LNCaP clone FGC (cell line): ENCODE data around the gene COL12A1.

ENCODE experiments used
- DNase-seq: peaks from one replicate; pipeline ENCODE4 v3.0.0-alpha.2; 2011; ENCODE audit warnings: low read depth
- H3K4me3 ChIP-seq: 2 replicates; pipeline ENCODE4 v1.5.1; 2011; ENCODE audit warnings: mild to moderate bottlenecking, low read depth, low read length, control low read depth
- TF ChIP-seq, protein P1 (sequence below): IDR thresholded peaks from 2 replicates; pipeline ENCODE4 v1.5.1; 2012; ENCODE audit warnings: mild to moderate bottlenecking; ENCODE audit not compliant: control insufficient read depth, insufficient read depth; ENCODE audit errors: extremely low read depth

The COL12A1 gene

DNA sequence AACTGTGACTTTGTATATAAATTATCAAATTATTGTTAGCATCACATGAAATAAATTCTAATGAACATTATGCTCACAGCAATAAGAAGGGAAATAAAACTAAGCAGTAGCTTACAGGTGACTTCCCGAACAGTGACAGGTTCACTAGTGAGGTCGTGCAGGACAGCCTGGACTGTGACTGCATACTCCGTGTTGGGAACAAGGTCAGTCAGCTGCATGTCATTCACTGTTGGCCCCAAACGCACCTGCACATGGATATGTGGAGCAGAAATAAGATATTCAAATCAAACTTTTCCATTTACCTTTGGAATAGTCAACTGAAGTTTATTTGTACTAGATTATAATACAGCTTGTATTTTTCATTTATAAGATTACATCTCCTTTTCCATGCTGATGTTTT lies 60.6 kb downstream of the COL12A1 start:
- TF ChIP-seq, protein P1, sequence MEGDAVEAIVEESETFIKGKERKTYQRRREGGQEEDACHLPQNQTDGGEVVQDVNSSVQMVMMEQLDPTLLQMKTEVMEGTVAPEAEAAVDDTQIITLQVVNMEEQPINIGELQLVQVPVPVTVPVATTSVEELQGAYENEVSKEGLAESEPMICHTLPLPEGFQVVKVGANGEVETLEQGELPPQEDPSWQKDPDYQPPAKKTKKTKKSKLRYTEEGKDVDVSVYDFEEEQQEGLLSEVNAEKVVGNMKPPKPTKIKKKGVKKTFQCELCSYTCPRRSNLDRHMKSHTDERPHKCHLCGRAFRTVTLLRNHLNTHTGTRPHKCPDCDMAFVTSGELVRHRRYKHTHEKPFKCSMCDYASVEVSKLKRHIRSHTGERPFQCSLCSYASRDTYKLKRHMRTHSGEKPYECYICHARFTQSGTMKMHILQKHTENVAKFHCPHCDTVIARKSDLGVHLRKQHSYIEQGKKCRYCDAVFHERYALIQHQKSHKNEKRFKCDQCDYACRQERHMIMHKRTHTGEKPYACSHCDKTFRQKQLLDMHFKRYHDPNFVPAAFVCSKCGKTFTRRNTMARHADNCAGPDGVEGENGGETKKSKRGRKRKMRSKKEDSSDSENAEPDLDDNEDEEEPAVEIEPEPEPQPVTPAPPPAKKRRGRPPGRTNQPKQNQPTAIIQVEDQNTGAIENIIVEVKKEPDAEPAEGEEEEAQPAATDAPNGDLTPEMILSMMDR: no peak
- no peak for DNase-seq
- no peak overlapping the region for H3K4me3 ChIP-seq

DNA sequence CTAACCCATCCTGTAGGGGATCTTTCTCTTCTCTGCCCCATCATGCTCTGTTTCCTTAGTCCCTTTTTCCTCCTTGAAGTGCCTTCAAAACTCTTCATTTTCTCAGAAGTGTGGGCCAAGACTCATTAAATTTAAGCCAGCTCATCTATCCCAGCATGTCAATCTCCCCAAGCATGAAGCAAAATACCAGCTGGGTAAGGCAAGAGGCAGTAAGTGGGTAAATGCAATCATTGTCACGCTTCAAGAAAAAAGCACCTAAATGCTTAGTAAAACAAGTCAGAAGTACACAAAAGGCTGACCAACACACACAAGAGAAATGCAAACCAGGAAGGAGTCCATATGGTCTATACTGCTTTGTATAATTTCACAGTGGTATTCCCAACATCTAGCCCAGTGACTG lies 61.5 kb downstream of the COL12A1 start:
- TF ChIP-seq, protein P1: no peak
- no peak overlapping the region for H3K4me3 ChIP-seq
- DNase-seq: no peak

DNA sequence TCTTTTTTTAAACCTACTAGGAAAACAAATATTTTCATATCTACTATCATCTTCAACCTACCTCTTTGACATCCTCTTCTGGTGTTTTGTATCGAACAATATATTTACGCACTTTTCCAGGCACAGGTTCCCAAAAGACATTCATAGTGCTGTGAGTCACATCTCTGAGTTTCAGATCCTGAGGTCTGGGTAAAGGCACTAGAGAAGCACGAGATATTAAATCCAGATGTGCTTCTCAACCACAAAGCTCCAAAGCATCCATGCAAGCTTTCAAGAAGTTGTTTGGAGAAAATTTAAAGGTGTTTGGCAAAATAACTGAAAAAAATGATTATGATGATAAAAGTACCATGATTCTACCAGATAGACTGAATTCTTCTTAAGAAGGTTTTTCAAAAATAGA lies 62.7 kb downstream of the COL12A1 start:
- TF ChIP-seq, protein P1: no peak
- no peak for DNase-seq
- H3K4me3 ChIP-seq: no peak overlapping the region

DNA sequence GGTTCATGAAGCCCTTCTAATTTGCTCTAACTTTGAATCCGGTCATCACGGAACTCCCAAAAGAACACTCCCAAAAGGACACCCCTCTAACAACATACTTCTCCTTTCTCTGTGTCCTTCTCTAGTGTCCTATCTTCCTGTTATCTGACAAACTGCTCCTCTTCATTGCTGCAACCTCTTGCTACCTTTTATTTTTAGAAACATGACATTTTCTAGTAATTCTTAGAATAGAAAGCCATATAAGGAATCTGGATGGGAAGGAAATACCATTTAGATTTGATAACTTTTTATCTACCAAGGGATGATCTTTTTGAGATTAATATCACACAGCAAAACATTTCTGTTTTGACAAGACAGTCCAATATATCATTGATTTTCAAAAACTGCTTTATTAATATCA lies 63.1 kb downstream of the COL12A1 start:
- DNase-seq: no peak
- TF ChIP-seq, protein P1: no peak
- no peak overlapping the region for H3K4me3 ChIP-seq

DNA sequence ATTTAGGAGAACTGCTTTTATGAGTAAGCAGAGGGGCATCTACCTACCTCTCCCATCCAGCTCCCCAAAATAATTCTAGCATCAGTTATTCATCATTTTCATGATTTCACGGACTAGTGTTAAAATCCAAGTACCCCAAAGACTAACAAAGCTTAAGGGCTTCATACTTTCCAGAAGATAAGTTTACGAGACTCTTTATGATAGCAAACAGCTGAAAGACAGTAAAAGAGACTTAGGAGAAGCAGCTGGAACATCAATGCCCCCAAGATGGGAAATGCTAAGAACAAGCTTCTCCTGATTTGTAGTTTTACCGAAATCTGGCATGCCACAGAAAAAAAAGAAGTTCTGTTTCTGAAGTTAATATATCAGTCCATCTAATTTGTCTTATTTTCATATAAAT lies 70.0 kb downstream of the COL12A1 start:
- no peak for DNase-seq
- TF ChIP-seq, protein P1: no peak
- no peak overlapping the region for H3K4me3 ChIP-seq

DNA sequence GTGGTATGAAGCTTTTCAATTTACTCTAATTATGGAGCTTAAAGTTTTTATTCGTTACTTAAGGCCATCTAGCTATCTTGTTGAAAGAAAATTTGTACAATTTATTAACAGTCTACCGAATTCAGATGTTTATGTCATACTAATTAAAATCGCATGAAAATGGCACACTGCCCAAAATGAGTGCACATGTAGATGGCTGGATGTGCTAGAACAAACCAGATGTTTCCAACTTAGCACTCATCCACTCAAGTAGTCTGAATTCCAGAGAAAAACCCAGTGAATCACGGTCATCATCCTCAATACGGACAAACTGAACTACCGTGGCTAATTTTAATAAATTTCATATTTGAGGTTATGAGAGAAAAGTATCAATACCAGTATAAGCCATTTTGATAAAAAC lies 70.4 kb downstream of the COL12A1 start:
- H3K4me3 ChIP-seq: no peak overlapping the region
- TF ChIP-seq, protein P1: no peak
- no peak for DNase-seq

DNA sequence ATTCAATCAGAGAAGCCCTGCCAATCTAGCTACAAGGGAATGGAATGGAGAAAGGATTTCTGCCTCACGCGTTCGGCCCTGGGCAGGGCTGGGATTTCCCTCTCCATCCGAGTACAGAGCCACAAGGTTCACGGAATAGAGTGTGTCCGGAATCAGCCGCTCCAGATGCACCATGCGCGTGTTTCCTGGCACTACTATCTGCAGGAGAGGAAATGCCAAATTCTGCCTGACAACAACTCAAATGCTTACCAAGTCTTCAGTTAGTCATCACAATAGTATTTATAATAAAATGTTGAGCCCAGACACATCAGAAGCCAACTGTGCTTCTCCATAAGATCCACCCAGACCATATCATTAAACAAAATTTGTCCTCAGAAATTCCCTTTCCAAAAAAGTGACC lies 75.1 kb downstream of the COL12A1 start:
- no peak overlapping the region for H3K4me3 ChIP-seq
- DNase-seq: no peak

More for the DNA sequence above, 75.1 kb downstream of the COL12A1 start:
- TF ChIP-seq, protein P1: no peak
